IPS DF 6.9 (cell line): ENCODE measurements around the gene KIF24.
"Not testable (repeated sequence)": the region's sequence is repeated elsewhere in the genome, so short reads cannot be mapped to it uniquely, and the experiment has no call there.

Experiments
- DNase-seq: peaks from one replicate; pipeline ENCODE4 v3.0.0-alpha.2; 2013; ENCODE audit warnings: low read depth, low spot score
- H3K27ac ChIP-seq: one replicate; pipeline ENCODE4 v1.5.1; 2013; ENCODE audit warnings: low read length, control low read depth
- H3K27me3 ChIP-seq: 2 replicates; pipeline ENCODE4 v1.6.1; 2013; ENCODE audit warnings: mild to moderate bottlenecking, low read length; ENCODE audit not compliant: control insufficient read depth, insufficient read depth
- H3K36me3 ChIP-seq: 2 replicates; pipeline ENCODE4 v1.6.1; 2013; ENCODE audit warnings: low read length; ENCODE audit not compliant: control insufficient read depth, insufficient read depth
- H3K4me1 ChIP-seq: 2 replicates; pipeline ENCODE4 v1.6.1; 2013; ENCODE audit warnings: low read length; ENCODE audit not compliant: control insufficient read depth, insufficient read depth
- H3K4me3 ChIP-seq: 2 replicates; pipeline ENCODE4 v1.5.1; 2013; ENCODE audit warnings: mild to moderate bottlenecking, low read length
- H3K9me3 ChIP-seq: 2 replicates; pipeline ENCODE4 v1.6.1; 2013; ENCODE audit warnings: low read length, inconsistent platforms; ENCODE audit not compliant: control insufficient read depth, insufficient read depth
- WGBS: extraction: QIAGEN DNeasy Blood & Tissue Kit; methylation state at CpG from one replicate; pipeline ENCODE4 v1.1.7; 2013; ENCODE audit warnings: mixed read lengths, missing lambda C conversion rate; ENCODE audit not compliant: insufficient read length, insufficient coverage; 5-methylcytosine and 5-hydroxymethylcytosine counted together

KIF24 gene

GRCh38 chr9:34363619-34364351, 34.7 kb upstream of the KIF24 start:
- Histone ChIP-seq H3K4me3 (no peak overlapping the region), H3K9me3 (no peaks in the 10 kb centered on the region), H3K27me3 (no peaks in the 10 kb centered on the region), H3K4me1 (peaks cover 3% of the 10 kb centered on the region; the same call in 1 of the 2 replicates), H3K36me3 (no peaks in the 10 kb centered on the region), H3K27ac (no peak overlapping the region)
- WGBS, result no CpG with 5 or more reads among the region's 13 CpGs
- peak; percentile 27 for DNase-seq

GRCh38 chr9:34362614-34363214, 33.6 kb upstream of the KIF24 start:
- Histone ChIP-seq H3K9me3 (no peaks in the 10 kb centered on the region), H3K27me3 (no peaks in the 10 kb centered on the region), H3K27ac (no peak overlapping the region), H3K4me1 (peaks cover 3% of the 10 kb centered on the region; the same call in 1 of the 2 replicates), H3K4me3 (no peak overlapping the region), H3K36me3 (no peaks in the 10 kb centered on the region)
- no CpG with 5 or more reads among the region's 4 CpGs for WGBS
- DNase-seq, result no peak

GRCh38 chr9:34352957-34353356, 23.9 kb upstream of the KIF24 start:
- not testable (repeated sequence) for H3K4me1 ChIP-seq, DNase-seq, H3K9me3 ChIP-seq, H3K27ac ChIP-seq, H3K36me3 ChIP-seq, H3K27me3 ChIP-seq, H3K4me3 ChIP-seq
- no CpG with 5 or more reads among the region's 1 CpG for WGBS

DNA sequence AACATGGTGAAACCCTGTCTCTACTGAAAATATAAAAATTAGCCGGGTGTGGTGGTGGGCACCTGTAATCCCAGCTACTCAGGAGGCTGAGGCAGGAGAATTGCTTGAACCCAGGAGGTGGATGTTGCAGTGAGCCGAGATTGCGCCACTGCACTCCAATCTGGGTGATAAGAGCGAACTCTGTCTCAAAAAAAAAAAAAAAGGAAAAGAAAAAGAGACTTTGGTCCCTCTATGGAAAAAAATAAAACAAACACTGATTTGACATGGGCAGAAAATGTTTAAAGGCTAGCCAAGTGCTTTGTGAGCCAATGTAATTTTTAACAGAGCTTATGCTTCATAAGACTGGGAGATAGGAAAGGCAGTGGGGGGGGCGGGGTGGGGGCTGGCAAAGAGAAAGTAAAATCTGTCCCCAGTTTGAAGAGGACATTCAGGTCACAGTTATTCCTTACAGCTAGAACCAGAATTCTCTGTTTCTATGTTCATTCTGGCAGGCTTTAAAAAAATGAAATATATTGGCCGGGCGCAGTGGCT, 23.1 kb upstream of the KIF24 start:
- H3K9me3 ChIP-seq, H3K27ac ChIP-seq, H3K27me3 ChIP-seq, H3K4me1 ChIP-seq, H3K4me3 ChIP-seq, DNase-seq, H3K36me3 ChIP-seq: not testable (repeated sequence)
- WGBS, result no CpG with 5 or more reads among the region's 7 CpGs

- H3K27me3 ChIP-seq, result no peaks in the 10 kb centered on the region
- no peaks in the 10 kb centered on the region for H3K9me3 ChIP-seq
- DNase-seq, result no peak
- H3K36me3 ChIP-seq, result no peaks in the 10 kb centered on the region
- H3K4me3 ChIP-seq, result no peak overlapping the region
- no peaks in the 10 kb centered on the region for H3K4me1 ChIP-seq
- H3K27ac ChIP-seq, result no peak overlapping the region
- WGBS, result no CpG with 5 or more reads among the region's 3 CpGs
Measured at GRCh38 chr9:34349324-34349723, 20.3 kb upstream of the KIF24 start.

- no peaks in the 10 kb centered on the region for H3K36me3 ChIP-seq
- DNase-seq, result no peak
- no peak overlapping the region for H3K4me3 ChIP-seq
- H3K27me3 ChIP-seq, result no peaks in the 10 kb centered on the region
- H3K27ac ChIP-seq, result no peak overlapping the region
- H3K9me3 ChIP-seq, result no peaks in the 10 kb centered on the region
- no peaks in the 10 kb centered on the region for H3K4me1 ChIP-seq
Measured at GRCh38 chr9:34347800-34348158, 18.7 kb upstream of the KIF24 start.

- DNase-seq, result no peak
- WGBS, result no CpG with 5 or more reads among the region's 15 CpGs
- H3K27ac ChIP-seq, result no peak overlapping the region
Measured at GRCh38 chr9:34346873-34347799, 18.1 kb upstream of the KIF24 start.

GRCh38 chr9:34343605-34344004, 14.5 kb upstream of the KIF24 start:
- Histone ChIP-seq H3K9me3 (no peaks in the 10 kb centered on the region), H3K27me3 (no peaks in the 10 kb centered on the region), H3K36me3 (no peaks in the 10 kb centered on the region; the same call in 1 of the 2 replicates), H3K4me3 (no peak overlapping the region), H3K27ac (no peak overlapping the region), H3K4me1 (no peaks in the 10 kb centered on the region)
- DNase-seq, result no peak
- no CpG with 5 or more reads among the region's 1 CpG for WGBS

More at GRCh38 chr9:34346873-34347799, 18.1 kb upstream of the KIF24 start:
- Histone ChIP-seq H3K36me3 (no peaks in the 10 kb centered on the region), H3K4me3 (no peak overlapping the region), H3K9me3 (no peaks in the 10 kb centered on the region), H3K27me3 (no peaks in the 10 kb centered on the region), H3K4me1 (no peaks in the 10 kb centered on the region)

DNA sequence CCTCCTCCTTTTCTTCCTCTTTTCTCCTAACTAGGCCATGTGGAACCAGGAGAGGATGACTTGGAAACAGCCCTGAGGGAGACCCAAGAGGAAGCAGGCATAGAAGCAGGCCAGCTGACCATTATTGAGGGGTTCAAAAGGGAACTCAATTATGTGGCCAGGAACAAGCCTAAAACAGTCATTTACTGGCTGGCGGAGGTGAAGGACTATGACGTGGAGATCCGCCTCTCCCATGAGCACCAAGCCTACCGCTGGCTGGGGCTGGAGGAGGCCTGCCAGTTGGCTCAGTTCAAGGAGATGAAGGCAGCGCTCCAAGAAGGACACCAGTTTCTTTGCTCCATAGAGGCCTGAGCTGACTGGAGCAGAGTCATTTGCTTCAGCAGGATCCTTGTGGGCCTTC, 14.0 kb upstream of the KIF24 start:
- no peaks in the 10 kb centered on the region for H3K4me1 ChIP-seq
- no CpG with 5 or more reads among the region's 5 CpGs for WGBS
- no peak overlapping the region for H3K4me3 ChIP-seq
- H3K27me3 ChIP-seq, result no peaks in the 10 kb centered on the region
- no peak overlapping the region for H3K27ac ChIP-seq
- DNase-seq, result no peak
- no peaks in the 10 kb centered on the region for H3K9me3 ChIP-seq
- no peaks in the 10 kb centered on the region; the same call in 1 of the 2 replicates for H3K36me3 ChIP-seq

DNA sequence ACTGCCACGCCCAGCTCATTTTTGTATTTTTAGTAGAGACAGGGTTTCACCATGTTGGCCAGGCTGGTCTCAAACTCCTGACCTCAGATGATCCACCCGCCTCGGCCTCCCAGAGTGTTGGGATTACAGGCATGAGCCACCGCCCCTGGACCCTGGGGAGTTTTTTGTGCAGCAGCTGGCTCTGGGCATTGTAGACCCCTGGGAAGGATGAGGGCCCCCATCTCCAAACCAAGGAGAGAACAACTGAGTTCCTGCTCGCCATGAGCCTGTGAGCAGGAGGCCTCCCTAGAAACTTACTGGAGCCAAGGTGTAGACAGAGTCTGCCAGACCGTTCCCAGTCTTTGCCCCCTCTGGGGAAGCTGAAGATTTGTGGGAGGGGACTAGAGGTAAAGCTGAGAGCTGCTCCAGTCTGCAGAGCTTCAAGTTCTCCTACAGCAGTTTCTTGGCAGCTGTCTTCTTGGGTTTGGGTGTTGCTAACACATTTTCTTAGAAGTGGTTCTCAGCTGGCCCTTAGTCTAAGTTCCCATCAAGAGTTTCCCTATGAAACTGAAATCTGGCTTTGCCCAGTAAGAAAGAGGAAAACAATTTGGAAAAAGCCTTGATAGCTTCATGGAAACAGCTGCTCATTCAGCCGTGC, 12.7 kb upstream of the KIF24 start:
- no peaks in the 10 kb centered on the region for H3K9me3 ChIP-seq
- H3K4me1 ChIP-seq, result no peaks in the 10 kb centered on the region
- no CpG with 5 or more reads among the region's 7 CpGs for WGBS
- H3K27me3 ChIP-seq, result no peaks in the 10 kb centered on the region
- H3K4me3 ChIP-seq, result no peak overlapping the region
- H3K27ac ChIP-seq, result no peak overlapping the region
- DNase-seq, result no peak
- no peaks in the 10 kb centered on the region; the same call in 1 of the 2 replicates for H3K36me3 ChIP-seq
